NCI-H2171 treated with DMSO at 0.1 percent for 48 hours (cell line): ENCODE results near the gene IL22RA2.
A peak's percentile ranks its signal among the peaks of the same experiment; 100 is the strongest.
"Not testable (repeated sequence)": the region's sequence is repeated elsewhere in the genome, so short reads cannot be mapped to it uniquely, and the experiment has no call there.

Experiments
- DNase-seq: peaks from one replicate; lab custom pipeline; 2025; lab: John Stamatoyannopoulos, UW

IL22RA2 gene

GRCh38 chr6:137173501-137173900 is at the start of gene IL22RA2:
Gene IL22RA2 (minus strand): TSS chr6:137173644. CDS start chr6:137161749, 11,895 bp downstream.
- no peak for DNase-seq

GRCh38 chr6:137222381-137222780 is 48.9 kb upstream of the IL22RA2 start:
- no peak for DNase-seq

GRCh38 chr6:137219664-137220252 is 46.3 kb upstream of the IL22RA2 start:
- DNase-seq = no peak

- peak; percentile 87 for DNase-seq
Observed at GRCh38 chr6:137218917-137219663, 45.6 kb upstream of the IL22RA2 start, which contains the start of gene IFNGR1. Gene IFNGR1 (minus strand): TSS chr6:137219385. CDS start chr6:137219327, 58 bp downstream.

GRCh38 chr6:137218473-137218916 is 45.1 kb upstream of the IL22RA2 start:
- DNase-seq = peak; percentile 40

- DNase-seq = no peak
Observed at GRCh38 chr6:137217801-137218472, 44.5 kb upstream of the IL22RA2 start.

GRCh38 chr6:137216875-137217553 is 43.6 kb upstream of the IL22RA2 start:
- DNase-seq = no peak

- DNase-seq = no peak
Observed at GRCh38 chr6:137216106-137216505, 42.7 kb upstream of the IL22RA2 start.

GRCh38 chr6:137215630-137216029 is 42.2 kb upstream of the IL22RA2 start:
- not testable (repeated sequence) for DNase-seq

GRCh38 chr6:137214931-137215330 is 41.5 kb upstream of the IL22RA2 start:
- DNase-seq = no peak

- no peak for DNase-seq
Observed at GRCh38 chr6:137213813-137214212, 40.4 kb upstream of the IL22RA2 start.

GRCh38 chr6:137213331-137213740 is 39.9 kb upstream of the IL22RA2 start:
- no peak for DNase-seq

- DNase-seq = no peak
Observed at GRCh38 chr6:137211910-137212309, 38.5 kb upstream of the IL22RA2 start.

- DNase-seq = no peak
Observed at GRCh38 chr6:137210903-137211302, 37.5 kb upstream of the IL22RA2 start.

- no peak for DNase-seq
Observed at GRCh38 chr6:137208279-137208678, 34.8 kb upstream of the IL22RA2 start.

GRCh38 chr6:137207457-137207856 is 34.0 kb upstream of the IL22RA2 start:
- DNase-seq = not testable (repeated sequence)

GRCh38 chr6:137206577-137206976 is 33.1 kb upstream of the IL22RA2 start:
- no peak for DNase-seq

- DNase-seq = no peak
Observed at GRCh38 chr6:137203256-137203655, 29.8 kb upstream of the IL22RA2 start.

GRCh38 chr6:137202078-137202477 is 28.6 kb upstream of the IL22RA2 start:
- no peak for DNase-seq

GRCh38 chr6:137201006-137201405 is 27.6 kb upstream of the IL22RA2 start:
- DNase-seq = no peak

- DNase-seq = no peak
Observed at GRCh38 chr6:137200288-137200687, 26.8 kb upstream of the IL22RA2 start.
